Measurements from ENCODE around the gene SLC38A8. TPM values are rescaled to one million over a fixed set of nuclear protein-coding genes. Genes with fewer than 3 reads are reported as not detected.

The SLC38A8 gene
- total and polyA plus RNA-seq, 8 donors, result 0.08 TPM; not detected in 7

DNA sequence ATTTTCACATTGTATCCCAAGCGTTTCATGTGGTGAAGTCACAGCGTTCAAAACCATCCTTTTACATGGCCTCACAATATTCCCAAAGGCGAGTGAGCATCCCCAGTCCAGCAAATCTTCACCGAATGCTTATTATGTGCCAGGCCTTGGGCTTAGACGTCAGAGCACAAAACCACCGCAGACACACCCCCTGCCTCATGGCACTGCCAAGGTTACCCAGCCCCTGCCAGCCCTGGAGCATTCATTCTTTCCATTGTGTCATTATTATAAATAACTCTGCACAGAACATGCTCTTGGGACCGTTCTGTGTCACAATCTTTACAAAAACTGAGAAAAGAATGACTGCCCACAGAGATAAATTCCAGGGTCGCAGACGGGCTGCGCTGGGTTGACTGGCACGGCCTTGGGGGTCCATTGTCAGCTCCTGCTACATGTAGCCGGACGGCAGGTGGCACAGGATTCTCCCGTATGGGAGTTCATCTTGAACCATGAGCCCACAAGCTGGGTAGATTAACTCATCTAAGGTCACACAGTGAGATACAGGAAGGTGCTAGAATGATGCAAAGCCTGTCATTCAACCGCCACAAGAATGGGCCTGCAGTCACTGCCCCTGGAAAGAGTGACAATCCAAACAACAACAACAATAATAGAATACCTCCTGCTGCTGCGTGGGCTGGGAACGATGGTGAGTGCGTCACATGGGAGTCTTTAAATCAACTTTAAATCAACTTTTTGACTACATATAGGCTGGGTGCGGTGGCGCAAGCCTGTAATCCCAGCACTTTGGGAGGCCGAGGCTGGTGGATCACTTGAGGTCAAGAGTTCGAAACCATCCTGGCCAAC, 79.1 kb downstream of the SLC38A8 start:
- no peak for DNase-seq
- WGBS, 5 donors, result 84 to 91% (median 87%) methylated on average over 22 of the region's 22 CpGs
- H3K27me3 ChIP-seq, result peaks cover 0 to 8% (median 4%) of the 10 kb centered on the region in 3 donors
- intact Hi-C loops (cut with DNase I; ENCODE audit: low total_unique reads), result no loop called here
- no peaks in the 10 kb centered on the region for H3K9me3 ChIP-seq
- no peak overlapping the region for H3K4me3 ChIP-seq
- TF ChIP-seq, protein P1, sequence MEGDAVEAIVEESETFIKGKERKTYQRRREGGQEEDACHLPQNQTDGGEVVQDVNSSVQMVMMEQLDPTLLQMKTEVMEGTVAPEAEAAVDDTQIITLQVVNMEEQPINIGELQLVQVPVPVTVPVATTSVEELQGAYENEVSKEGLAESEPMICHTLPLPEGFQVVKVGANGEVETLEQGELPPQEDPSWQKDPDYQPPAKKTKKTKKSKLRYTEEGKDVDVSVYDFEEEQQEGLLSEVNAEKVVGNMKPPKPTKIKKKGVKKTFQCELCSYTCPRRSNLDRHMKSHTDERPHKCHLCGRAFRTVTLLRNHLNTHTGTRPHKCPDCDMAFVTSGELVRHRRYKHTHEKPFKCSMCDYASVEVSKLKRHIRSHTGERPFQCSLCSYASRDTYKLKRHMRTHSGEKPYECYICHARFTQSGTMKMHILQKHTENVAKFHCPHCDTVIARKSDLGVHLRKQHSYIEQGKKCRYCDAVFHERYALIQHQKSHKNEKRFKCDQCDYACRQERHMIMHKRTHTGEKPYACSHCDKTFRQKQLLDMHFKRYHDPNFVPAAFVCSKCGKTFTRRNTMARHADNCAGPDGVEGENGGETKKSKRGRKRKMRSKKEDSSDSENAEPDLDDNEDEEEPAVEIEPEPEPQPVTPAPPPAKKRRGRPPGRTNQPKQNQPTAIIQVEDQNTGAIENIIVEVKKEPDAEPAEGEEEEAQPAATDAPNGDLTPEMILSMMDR (IDR thresholded peaks at IDR 0.05), result no peak
- TF ChIP-seq POLR2AphosphoS5 (IDR thresholded peaks at IDR 0.05) (no peak), EP300 (IDR thresholded peaks at IDR 0.05) (no peak), POLR2A (IDR thresholded peaks at IDR 0.05) (no peak)
- peaks cover 38 to 80% (median 79%) of the 10 kb centered on the region in 4 donors for H3K36me3 ChIP-seq
- peaks cover 0 to 6% (median 5%) of the 10 kb centered on the region in 4 donors for H3K4me1 ChIP-seq
- no peak overlapping the region for H3K27ac ChIP-seq

DNA sequence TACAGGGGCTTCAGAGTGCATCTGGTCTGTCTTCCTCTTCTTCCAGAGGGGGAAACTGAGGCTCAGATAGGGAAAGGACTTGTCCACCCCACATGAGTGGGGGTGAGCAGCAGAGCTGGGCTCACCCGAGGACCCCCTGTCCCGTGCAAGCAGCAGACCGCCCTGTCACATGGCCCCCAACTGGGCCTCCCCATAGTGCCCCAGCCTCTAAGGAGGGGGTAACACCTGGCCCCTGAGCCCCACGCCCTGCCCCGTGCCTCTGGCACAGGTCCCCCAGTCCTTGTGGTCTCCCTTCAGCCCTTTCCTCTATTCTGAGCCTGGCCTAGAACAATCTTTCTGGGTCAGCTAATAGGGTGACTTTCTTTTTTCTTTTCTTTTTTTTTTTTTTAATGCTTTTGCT, 81.0 kb downstream of the SLC38A8 start:
- H3K36me3 ChIP-seq, result peaks cover 44 to 94% (median 89%) of the 10 kb centered on the region in 4 donors
- WGBS, 5 donors, result 74 to 88% (median 77%) methylated on average over 5 of the region's 5 CpGs
- H3K27me3 ChIP-seq, result no peaks in the 10 kb centered on the region
- intact Hi-C loops (cut with DNase I; ENCODE audit: low total_unique reads), result no loop called here
- H3K9me3 ChIP-seq, result no peaks in the 10 kb centered on the region
- peaks cover 0 to 5% (median 2%) of the 10 kb centered on the region in 4 donors for H3K4me1 ChIP-seq
- no peak for DNase-seq
- H3K27ac ChIP-seq, result no peak overlapping the region
- TF ChIP-seq POLR2A (IDR thresholded peaks at IDR 0.05), result no peak
- no peak overlapping the region for H3K4me3 ChIP-seq

DNA sequence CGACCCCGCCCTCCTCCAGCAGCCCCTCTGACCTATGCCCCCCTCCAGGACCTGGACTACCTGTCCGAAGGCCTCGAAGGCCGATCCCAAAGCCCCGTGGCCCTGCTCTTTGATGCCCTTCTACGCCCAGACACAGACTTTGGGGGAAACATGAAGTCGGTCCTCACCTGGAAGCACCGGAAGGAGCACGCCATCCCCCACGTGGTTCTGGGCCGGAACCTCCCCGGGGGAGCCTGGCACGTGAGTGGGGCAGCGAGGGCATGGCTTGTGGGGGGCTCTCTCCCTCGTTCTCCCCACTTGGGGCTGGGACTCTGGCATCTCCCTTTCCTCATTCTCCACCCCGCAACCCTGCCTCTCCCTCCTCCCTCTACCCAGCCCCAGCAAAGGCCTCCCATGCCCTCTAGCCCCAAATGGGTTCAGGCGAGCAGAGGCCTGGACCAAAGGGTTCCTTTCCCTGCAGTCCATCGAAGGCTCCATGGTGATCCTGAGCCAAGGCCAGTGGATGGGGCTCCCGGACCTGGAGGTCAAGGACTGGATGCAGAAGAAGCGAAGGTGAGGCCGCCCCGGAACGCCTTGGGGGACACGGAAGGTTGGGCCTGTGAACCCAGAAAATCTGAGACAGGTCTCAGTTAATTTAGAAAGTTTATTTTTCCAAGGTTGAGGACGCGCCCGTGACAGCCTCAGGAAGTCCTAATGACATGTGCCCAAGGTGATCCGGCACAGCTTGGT, 81.9 kb downstream of the SLC38A8 start:
- Histone ChIP-seq H3K27ac (no peak overlapping the region), H3K4me1 (peaks cover 0 to 12% (median 6%) of the 10 kb centered on the region in 4 donors), H3K4me3 (no peak overlapping the region), H3K9me3 (no peaks in the 10 kb centered on the region), H3K27me3 (no peaks in the 10 kb centered on the region), H3K36me3 (peaks cover 44 to 85% (median 82%) of the 10 kb centered on the region in 4 donors)
- DNase-seq, result no peak
- intact Hi-C loops (cut with DNase I; ENCODE audit: low total_unique reads), result no loop called here
- TF ChIP-seq POLR2AphosphoS5 (IDR thresholded peaks at IDR 0.05) (no peak), EP300 (IDR thresholded peaks at IDR 0.05) (no peak), POLR2A (IDR thresholded peaks at IDR 0.05) (no peak)
- TF ChIP-seq, protein P1 (IDR thresholded peaks at IDR 0.05), result no peak
- 90 to 95% (median 93%) methylated on average over 25 to 29 of the region's 29 CpGs for WGBS, 5 donors

Small RNA genes lying within 50 kb of the gene (small RNA-seq; reads per million reads assigned to genes)
- gene RNA5SP432, result 0 reads per million in 4 donors

Other genes with a start within 250 kb of the SLC38A8 start
- gene HSBP1, start 234.8 kb downstream of the SLC38A8 start, total RNA-seq, result 10 to 100 TPM in 3 of 5 donors, 1 to 10 TPM in 2; 8.5 to 60.5 (median 29.2) TPM
- gene HSBP1, start 234.8 kb downstream of the SLC38A8 start, polyA plus RNA-seq, result 10 to 100 TPM; 33.8 to 47.2 (median 36.5) TPM
- gene MLYCD, start 143.7 kb downstream of the SLC38A8 start, total RNA-seq, result 10 to 100 TPM; 14.0 to 43.8 (median 22.0) TPM
- gene MLYCD, start 143.7 kb downstream of the SLC38A8 start, polyA plus RNA-seq, result 1 to 10 TPM; 2.9 to 3.5 (median 3.0) TPM
- gene OSGIN1, start 89.6 kb downstream of the SLC38A8 start, total RNA-seq, result 10 to 100 TPM in 3 of 5 donors, 1 to 10 TPM in 2; 2.6 to 28.6 (median 24.5) TPM
- gene OSGIN1, start 89.6 kb downstream of the SLC38A8 start, polyA plus RNA-seq, result 10 to 100 TPM in 1 of 3 donors, 1 to 10 TPM in 2; 8.3 to 10.5 (median 9.9) TPM
- gene NECAB2, start 74.6 kb downstream of the SLC38A8 start, total RNA-seq, result 10 to 100 TPM in 1 of 5 donors, 1 to 10 TPM in 1, not detected in 3; 1.7 to 11.2 TPM
- gene NECAB2, start 74.6 kb downstream of the SLC38A8 start, polyA plus RNA-seq, result 1 to 10 TPM in 1 of 3 donors, under 1 TPM in 2; 0.46 to 1.7 (median 0.65) TPM
- 100 to 1,000 TPM in 2 of 5 donors, 10 to 100 TPM in 3; 53.9 to 112 (median 78.1) TPM for gene MBTPS1, start 74.1 kb upstream of the SLC38A8 start, total RNA-seq
- 10 to 100 TPM; 21.4 to 33.4 (median 28.2) TPM for gene MBTPS1, start 74.1 kb upstream of the SLC38A8 start, polyA plus RNA-seq
- gene HSDL1, start 102.4 kb upstream of the SLC38A8 start, total RNA-seq, result 100 to 1,000 TPM in 1 of 5 donors, 10 to 100 TPM in 3, 1 to 10 TPM in 1; 7.2 to 374 (median 16.5) TPM
- 1 to 10 TPM; 7.5 to 7.9 (median 7.8) TPM for gene HSDL1, start 102.4 kb upstream of the SLC38A8 start, polyA plus RNA-seq
- gene DNAAF1, start 102.5 kb upstream of the SLC38A8 start, total RNA-seq, result 10 to 100 TPM in 1 of 5 donors, 1 to 10 TPM in 1, under 1 TPM in 1, not detected in 2; 0.37 to 11.4 (median 6.2) TPM
- gene DNAAF1, start 102.5 kb upstream of the SLC38A8 start, polyA plus RNA-seq, result 1 to 10 TPM in 2 of 3 donors, not detected in 1; 1.2 to 1.4 TPM
- gene TAF1C, start 144.3 kb upstream of the SLC38A8 start, total RNA-seq, result 100 to 1,000 TPM in 2 of 5 donors, 10 to 100 TPM in 3; 18.9 to 377 (median 40.3) TPM
- 10 to 100 TPM; 15.3 to 42.0 (median 22.7) TPM for gene TAF1C, start 144.3 kb upstream of the SLC38A8 start, polyA plus RNA-seq
- under 1 TPM in 1 of 5 donors, not detected in 4; 0.18 TPM for gene ADAD2, start 148.4 kb upstream of the SLC38A8 start, total RNA-seq
- 1 to 10 TPM in 2 of 3 donors, under 1 TPM in 1; 0.76 to 4.3 (median 4.2) TPM for gene ADAD2, start 148.4 kb upstream of the SLC38A8 start, polyA plus RNA-seq
- gene KCNG4, start 197.2 kb upstream of the SLC38A8 start, total RNA-seq, result not detected
- not detected for gene KCNG4, start 197.2 kb upstream of the SLC38A8 start, polyA plus RNA-seq